ENCODE results near the gene PPP3R2. TPM values are rescaled to one million over a fixed set of nuclear protein-coding genes. Genes with fewer than 3 reads are reported as not detected.
A peak's percentile ranks its signal among the peaks of the same experiment; 100 is the strongest.

PPP3R2 gene
- total RNA-seq, 1 experiment from 2014 or later, result not detected

- Mint-ChIP-seq H3K36me3 (ENCODE audit: insufficient read depth, unreplicated experiment) (no peaks in the 10 kb centered on the region), H3K4me1 (ENCODE audit: low read depth, unreplicated experiment) (no peaks in the 10 kb centered on the region), H3K4me3 (ENCODE audit: low read depth, unreplicated experiment) (no peak overlapping the region), H3K27ac (ENCODE audit: unreplicated experiment) (no peak overlapping the region), H3K9me3 (ENCODE audit: low read depth, unreplicated experiment) (no peaks in the 10 kb centered on the region), H3K27me3 (ENCODE audit: unreplicated experiment) (peaks cover 20% of the 10 kb centered on the region)
- intact Hi-C loops (cut with micrococcal nuclease; ENCODE audit: unreplicated experiment), result loop anchor here (1.0 to 5.0 kb wide), 3 partner anchors 105 to 371 kb away; no protein-coding TSS in a partner anchor
- CTCF ChIA-PET, result no interaction called here
- BruUV-seq (replicated peaks), result no TSS peak
- DNase-seq, result peak; percentile 10
- peak; percentile 27 for TF ChIP-seq CTCF (IDR thresholded peaks at IDR 0.05; ENCODE audit: unreplicated experiment)
Measured at GRCh38 chr9:101601904-101602765, 7.4 kb upstream of the PPP3R2 start.

- CTCF ChIA-PET, result no interaction called here
- no peak overlapping the region for H3K27ac Mint-ChIP-seq (ENCODE audit: unreplicated experiment)
- no peaks in the 10 kb centered on the region for H3K4me1 Mint-ChIP-seq (ENCODE audit: low read depth, unreplicated experiment)
- DNase-seq, result no peak
- H3K9me3 Mint-ChIP-seq (ENCODE audit: low read depth, unreplicated experiment), result no peaks in the 10 kb centered on the region
- no peaks in the 10 kb centered on the region for H3K27me3 Mint-ChIP-seq (ENCODE audit: unreplicated experiment)
- intact Hi-C loops (cut with micrococcal nuclease; ENCODE audit: unreplicated experiment), result no loop called here
- BruUV-seq (replicated peaks), result no TSS peak
- no peaks in the 10 kb centered on the region for H3K36me3 Mint-ChIP-seq (ENCODE audit: insufficient read depth, unreplicated experiment)
- no peak overlapping the region for H3K4me3 Mint-ChIP-seq (ENCODE audit: low read depth, unreplicated experiment)
- TF ChIP-seq CTCF (IDR thresholded peaks at IDR 0.05; ENCODE audit: unreplicated experiment), result no peak
Measured at GRCh38 chr9:101593345-101593744, 1.4 kb downstream of the PPP3R2 start.

- CTCF ChIA-PET, result no interaction called here
- Mint-ChIP-seq H3K9me3 (ENCODE audit: low read depth, unreplicated experiment) (no peaks in the 10 kb centered on the region), H3K36me3 (ENCODE audit: insufficient read depth, unreplicated experiment) (no peaks in the 10 kb centered on the region), H3K4me3 (ENCODE audit: low read depth, unreplicated experiment) (no peak overlapping the region), H3K27me3 (ENCODE audit: unreplicated experiment) (no peaks in the 10 kb centered on the region), H3K4me1 (ENCODE audit: low read depth, unreplicated experiment) (peaks cover 5% of the 10 kb centered on the region), H3K27ac (ENCODE audit: unreplicated experiment) (no peak overlapping the region)
- no TSS peak for BruUV-seq (replicated peaks)
- no peak for DNase-seq
- intact Hi-C loops (cut with micrococcal nuclease; ENCODE audit: unreplicated experiment), result no loop called here
- TF ChIP-seq CTCF (IDR thresholded peaks at IDR 0.05; ENCODE audit: unreplicated experiment), result no peak
Measured at GRCh38 chr9:101592788-101593187, 2.0 kb downstream of the PPP3R2 start.

GRCh38 chr9:101591787-101592446 lies 2.9 kb downstream of the PPP3R2 start:
- CTCF ChIA-PET, result no interaction called here
- Mint-ChIP-seq H3K9me3 (ENCODE audit: low read depth, unreplicated experiment) (no peaks in the 10 kb centered on the region), H3K27me3 (ENCODE audit: unreplicated experiment) (no peaks in the 10 kb centered on the region), H3K27ac (ENCODE audit: unreplicated experiment) (no peak overlapping the region), H3K36me3 (ENCODE audit: insufficient read depth, unreplicated experiment) (no peaks in the 10 kb centered on the region), H3K4me3 (ENCODE audit: low read depth, unreplicated experiment) (no peak overlapping the region), H3K4me1 (ENCODE audit: low read depth, unreplicated experiment) (peaks cover 9% of the 10 kb centered on the region)
- no peak for DNase-seq
- no TSS peak for BruUV-seq (replicated peaks)
- TF ChIP-seq CTCF (IDR thresholded peaks at IDR 0.05; ENCODE audit: unreplicated experiment), result no peak
- intact Hi-C loops (cut with micrococcal nuclease; ENCODE audit: unreplicated experiment), result no loop called here

All from Calu3 (cell line).